IPS DF 6.9 (cell line): Measurements from ENCODE around the gene TXK.
"Not testable (repeated sequence)": the region's sequence is repeated elsewhere in the genome, so short reads cannot be mapped to it uniquely, and the experiment has no call there.

Experiments used
- DNase-seq: peaks from one replicate; pipeline ENCODE4 v3.0.0-alpha.2; 2013; ENCODE audit warnings: low read depth, low spot score
- H3K27ac ChIP-seq: one replicate; pipeline ENCODE4 v1.5.1; 2013; ENCODE audit warnings: low read length, control low read depth
- H3K27me3 ChIP-seq: 2 replicates; pipeline ENCODE4 v1.6.1; 2013; ENCODE audit warnings: mild to moderate bottlenecking, low read length; ENCODE audit not compliant: control insufficient read depth, insufficient read depth
- H3K36me3 ChIP-seq: 2 replicates; pipeline ENCODE4 v1.6.1; 2013; ENCODE audit warnings: low read length; ENCODE audit not compliant: control insufficient read depth, insufficient read depth
- H3K4me1 ChIP-seq: 2 replicates; pipeline ENCODE4 v1.6.1; 2013; ENCODE audit warnings: low read length; ENCODE audit not compliant: control insufficient read depth, insufficient read depth
- H3K4me3 ChIP-seq: 2 replicates; pipeline ENCODE4 v1.5.1; 2013; ENCODE audit warnings: mild to moderate bottlenecking, low read length
- H3K9me3 ChIP-seq: 2 replicates; pipeline ENCODE4 v1.6.1; 2013; ENCODE audit warnings: low read length, inconsistent platforms; ENCODE audit not compliant: control insufficient read depth, insufficient read depth
- WGBS: extraction: QIAGEN DNeasy Blood & Tissue Kit; methylation state at CpG from one replicate; pipeline ENCODE4 v1.1.7; 2013; ENCODE audit warnings: mixed read lengths, missing lambda C conversion rate; ENCODE audit not compliant: insufficient read length, insufficient coverage; 5-methylcytosine and 5-hydroxymethylcytosine counted together

TXK gene

DNA sequence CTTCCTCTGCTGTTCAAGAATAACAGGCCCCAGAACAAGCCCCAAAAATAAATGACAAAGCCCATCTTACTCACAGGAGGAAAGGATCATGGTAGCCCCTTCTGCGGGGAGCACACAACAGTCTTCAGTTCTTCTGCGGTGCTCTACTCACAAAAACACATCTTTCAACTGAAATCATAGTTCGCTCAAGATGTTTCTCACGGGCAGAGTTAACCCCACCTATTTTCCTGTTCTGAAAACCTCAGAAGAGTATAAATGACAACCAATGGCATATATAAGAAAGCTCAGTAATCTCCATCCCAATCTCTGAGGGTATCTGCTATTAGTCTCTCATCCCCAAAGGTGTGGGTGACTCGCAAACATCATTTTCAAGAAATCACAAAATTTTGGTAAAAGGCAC is at the start of gene TXK:
Gene TXK, minus strand, starts transcription at position 170 of the 400 bp plus-strand sequence. Its CDS starts 80 bp downstream, at position 90.
- Histone ChIP-seq H3K4me3 (no peak within 1 kb of the TSS), H3K9me3 (no peaks in the 10 kb centered on the region), H3K4me1 (no peaks in the 10 kb centered on the region), H3K27ac (no peak within 1 kb of the TSS), H3K36me3 (no peaks in the 10 kb centered on the region), H3K27me3 (no peaks in the 10 kb centered on the region)
- no peak for DNase-seq
- WGBS, result no CpG with 5 or more reads among the region's 5 CpGs

DNA sequence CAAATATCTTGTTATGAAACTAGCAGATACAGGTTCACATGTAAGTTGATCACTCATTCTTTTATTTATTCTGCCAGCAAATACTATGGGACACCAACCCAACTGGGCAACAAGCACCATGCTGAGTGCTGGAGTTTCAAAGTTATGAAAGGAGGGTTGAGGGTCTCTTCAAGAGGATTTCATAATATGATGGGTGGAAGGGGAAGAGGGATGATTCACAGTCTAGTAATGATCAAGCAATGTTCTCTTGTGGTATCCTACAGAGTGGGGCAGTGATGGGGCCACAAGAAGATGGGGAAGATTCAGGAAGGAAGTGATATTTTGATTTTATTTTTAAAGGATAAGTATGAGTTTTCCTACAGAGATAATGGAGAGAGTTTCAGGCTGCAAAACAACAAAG is 46.2 kb upstream of the TXK start:
- no peaks in the 10 kb centered on the region for H3K9me3 ChIP-seq
- H3K4me1 ChIP-seq, result peaks cover 4% of the 10 kb centered on the region; the same call in 1 of the 2 replicates
- H3K4me3 ChIP-seq, result no peak overlapping the region
- no peaks in the 10 kb centered on the region for H3K36me3 ChIP-seq
- no peak overlapping the region for H3K27ac ChIP-seq
- no peak for DNase-seq
- no peaks in the 10 kb centered on the region for H3K27me3 ChIP-seq

GRCh38 chr4:48178931-48179330 is 44.9 kb upstream of the TXK start:
- no CpG with 5 or more reads among the region's 4 CpGs for WGBS

GRCh38 chr4:48175806-48176205 is 41.8 kb upstream of the TXK start:
- H3K36me3 ChIP-seq, result no peaks in the 10 kb centered on the region
- H3K4me3 ChIP-seq, result no peak overlapping the region
- DNase-seq, result no peak
- H3K9me3 ChIP-seq, result no peaks in the 10 kb centered on the region
- no peak overlapping the region for H3K27ac ChIP-seq
- no peaks in the 10 kb centered on the region for H3K27me3 ChIP-seq
- H3K4me1 ChIP-seq, result no peaks in the 10 kb centered on the region; the same call in 1 of the 2 replicates

More at GRCh38 chr4:48178931-48179330, 44.9 kb upstream of the TXK start:
- H3K27ac ChIP-seq, result no peak overlapping the region
- H3K4me3 ChIP-seq, result no peak overlapping the region
- no peak for DNase-seq
- H3K36me3 ChIP-seq, result no peaks in the 10 kb centered on the region
- no peaks in the 10 kb centered on the region for H3K27me3 ChIP-seq
- H3K9me3 ChIP-seq, result no peaks in the 10 kb centered on the region
- peaks cover 4% of the 10 kb centered on the region; the same call in 1 of the 2 replicates for H3K4me1 ChIP-seq

DNA sequence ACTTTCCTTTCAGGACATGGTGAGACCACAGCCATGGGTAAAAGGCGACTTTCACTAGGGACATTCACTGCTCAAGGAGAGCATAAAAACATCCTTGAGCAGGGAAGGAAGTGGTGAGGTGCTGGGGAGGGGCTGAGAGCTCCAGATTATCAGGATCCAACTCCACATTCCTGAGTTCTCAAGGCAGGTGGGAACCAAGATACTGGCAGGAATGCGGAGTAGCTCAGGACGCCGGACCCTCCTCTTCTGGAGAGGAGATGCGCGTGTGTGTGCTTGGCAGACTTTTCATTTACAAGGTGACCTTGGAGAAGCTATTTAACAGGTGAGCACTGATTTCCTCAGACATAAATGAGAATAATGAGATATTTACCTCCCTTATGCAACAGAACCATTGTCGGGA is 41.3 kb upstream of the TXK start:
- peak; percentile 58 for DNase-seq
- H3K27ac ChIP-seq, result no peak overlapping the region
- no peak overlapping the region for H3K4me3 ChIP-seq
- H3K9me3 ChIP-seq, result no peaks in the 10 kb centered on the region
- no peaks in the 10 kb centered on the region; the same call in 1 of the 2 replicates for H3K4me1 ChIP-seq
- no peaks in the 10 kb centered on the region for H3K36me3 ChIP-seq
- WGBS, result no CpG with 5 or more reads among the region's 7 CpGs
- H3K27me3 ChIP-seq, result no peaks in the 10 kb centered on the region

DNA sequence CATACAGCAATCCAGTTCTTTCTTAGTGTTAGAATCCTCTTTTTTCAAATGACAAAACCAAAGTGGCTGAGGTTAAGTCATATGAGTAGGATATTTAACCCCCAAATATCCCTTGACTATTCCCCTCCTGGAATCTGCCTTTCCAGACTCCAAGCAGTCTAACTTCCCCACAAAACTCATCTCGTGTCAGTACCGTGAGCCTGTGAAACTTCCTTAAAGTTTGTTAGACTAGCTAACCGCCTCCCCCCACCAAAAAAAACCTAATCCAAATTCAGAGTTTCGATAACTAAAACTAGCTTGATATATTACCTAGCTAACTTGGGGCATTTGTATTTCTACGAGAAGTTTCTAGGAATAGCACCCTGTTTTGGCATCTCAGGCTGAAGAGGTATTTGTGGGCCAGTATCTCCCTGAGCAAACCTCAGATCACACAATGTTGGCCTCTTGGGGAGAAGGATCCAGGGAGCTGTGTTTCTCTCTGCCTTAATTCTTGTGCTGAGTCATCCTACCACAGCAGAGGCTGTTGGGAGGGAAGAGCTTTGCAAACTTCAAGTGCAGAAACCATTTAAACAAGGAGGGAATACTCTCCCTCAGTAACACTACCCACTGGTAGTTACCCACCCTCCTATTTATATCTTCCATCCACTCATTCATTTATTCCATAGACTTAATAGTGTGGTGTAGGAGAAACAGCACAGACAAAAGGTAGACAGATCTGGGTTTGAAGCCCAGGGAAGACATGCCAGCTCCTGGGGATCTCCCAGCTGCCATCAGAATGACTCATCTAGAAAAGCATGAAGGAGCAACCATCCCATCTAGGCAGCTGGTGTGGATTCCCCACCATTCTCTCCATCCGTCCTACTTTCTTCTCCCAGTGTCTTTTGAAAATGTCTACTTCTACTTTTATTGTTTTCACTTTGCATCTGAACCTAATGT is 39.3 kb upstream of the TXK start:
- H3K27ac ChIP-seq, result no peak overlapping the region
- no peaks in the 10 kb centered on the region for H3K36me3 ChIP-seq
- DNase-seq, result no peak
- H3K4me1 ChIP-seq, result no peaks in the 10 kb centered on the region; the same call in 1 of the 2 replicates
- H3K27me3 ChIP-seq, result no peaks in the 10 kb centered on the region
- no peaks in the 10 kb centered on the region for H3K9me3 ChIP-seq
- H3K4me3 ChIP-seq, result no peak overlapping the region
- no CpG with 5 or more reads among the region's 6 CpGs for whole genome bisulfite sequencing

GRCh38 chr4:48172651-48173050 is 38.6 kb upstream of the TXK start:
- WGBS, result no CpG with 5 or more reads among the region's 4 CpGs
- H3K27ac ChIP-seq, result no peak overlapping the region

DNA sequence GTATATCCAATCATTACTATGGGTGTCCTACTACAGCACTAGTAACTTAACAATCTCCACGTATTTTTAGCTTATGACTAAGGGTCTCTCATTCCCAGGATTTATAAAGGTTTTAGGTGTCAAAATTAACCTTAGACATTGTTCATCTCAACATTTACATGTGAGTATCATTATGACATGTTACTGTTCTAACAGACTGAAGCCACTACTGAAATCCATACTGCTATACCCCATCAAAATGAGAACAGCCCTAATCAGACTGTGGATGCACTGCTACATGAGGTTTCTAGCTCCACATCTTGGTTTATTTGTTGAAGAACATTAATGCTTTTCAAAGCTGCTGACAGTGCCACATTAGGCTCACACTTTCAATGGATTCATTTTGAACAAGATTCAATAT is 35.6 kb upstream of the TXK start:
- DNase-seq, result no peak
- Histone ChIP-seq H3K27me3 (no peaks in the 10 kb centered on the region), H3K27ac (no peak overlapping the region), H3K4me1 (no peaks in the 10 kb centered on the region; the same call in 1 of the 2 replicates), H3K36me3 (no peaks in the 10 kb centered on the region), H3K4me3 (no peak overlapping the region), H3K9me3 (no peaks in the 10 kb centered on the region)
- no CpG with 5 or more reads among the region's 1 CpG for WGBS

More at GRCh38 chr4:48172651-48173050, 38.6 kb upstream of the TXK start:
- Histone ChIP-seq H3K27me3 (no peaks in the 10 kb centered on the region), H3K9me3 (no peaks in the 10 kb centered on the region), H3K4me3 (no peak overlapping the region), H3K36me3 (no peaks in the 10 kb centered on the region), H3K4me1 (no peaks in the 10 kb centered on the region; the same call in 1 of the 2 replicates)
- DNase-seq, result no peak

DNA sequence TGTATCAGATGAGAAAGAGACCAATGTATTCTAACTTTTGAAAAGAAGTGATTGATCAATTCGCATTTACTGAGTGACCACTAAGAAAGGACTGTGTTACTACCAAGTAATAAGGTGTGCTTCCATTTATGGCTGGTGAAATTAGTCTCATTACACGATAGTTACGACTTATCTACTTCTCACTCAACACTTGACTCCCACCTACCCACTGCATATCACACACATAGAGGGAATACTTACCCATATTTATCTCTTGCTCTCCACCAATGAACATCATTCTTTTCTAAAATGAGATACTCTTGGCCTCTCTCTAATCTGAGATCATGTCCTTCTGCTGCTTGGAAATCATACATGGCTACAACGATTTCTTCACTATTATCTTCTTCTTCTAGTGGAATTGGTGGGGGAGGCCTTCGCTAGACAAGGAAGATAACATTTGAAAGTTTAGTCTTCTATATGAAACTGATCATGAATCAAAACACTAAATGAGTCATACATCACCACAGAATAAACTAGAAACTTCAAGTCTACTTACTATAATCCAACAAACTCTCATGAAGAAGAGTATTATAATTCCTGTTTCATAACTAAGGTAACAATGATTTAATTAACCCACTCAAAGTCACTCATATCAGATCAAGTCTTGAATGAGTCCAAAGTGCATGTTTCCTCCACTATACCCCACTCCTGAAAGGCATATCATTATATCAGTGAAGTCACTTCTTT is 33.7 kb upstream of the TXK start:
- Histone ChIP-seq H3K27me3 (no peaks in the 10 kb centered on the region), H3K4me1 (no peaks in the 10 kb centered on the region), H3K9me3 (no peaks in the 10 kb centered on the region), H3K27ac (no peak overlapping the region), H3K36me3 (no peaks in the 10 kb centered on the region), H3K4me3 (no peak overlapping the region)
- WGBS, result no CpG with 5 or more reads among the region's 5 CpGs
- DNase-seq, result no peak

- H3K36me3 ChIP-seq, result not testable (repeated sequence)
These were observed 30.5 kb upstream of the TXK start for GRCh38 chr4:48164561-48164960.

More at GRCh38 chr4:48164561-48164960, 30.5 kb upstream of the TXK start:
- H3K27ac ChIP-seq, H3K4me1 ChIP-seq, H3K4me3 ChIP-seq, H3K9me3 ChIP-seq, DNase-seq, H3K27me3 ChIP-seq: not testable (repeated sequence)
- WGBS, result no CpG with 5 or more reads among the region's 9 CpGs
